ENCODE data around the gene PBX3. TPM values are rescaled to one million over a fixed set of nuclear protein-coding genes. Genes with fewer than 3 reads are reported as not detected.

PBX3 gene
- total and polyA plus RNA-seq, 10 of the 15 experiments (the other 5 are each of a cell fraction or from before 2014, with no cell fraction given), result 6.7 to 146 (median 22.2) TPM

DNA sequence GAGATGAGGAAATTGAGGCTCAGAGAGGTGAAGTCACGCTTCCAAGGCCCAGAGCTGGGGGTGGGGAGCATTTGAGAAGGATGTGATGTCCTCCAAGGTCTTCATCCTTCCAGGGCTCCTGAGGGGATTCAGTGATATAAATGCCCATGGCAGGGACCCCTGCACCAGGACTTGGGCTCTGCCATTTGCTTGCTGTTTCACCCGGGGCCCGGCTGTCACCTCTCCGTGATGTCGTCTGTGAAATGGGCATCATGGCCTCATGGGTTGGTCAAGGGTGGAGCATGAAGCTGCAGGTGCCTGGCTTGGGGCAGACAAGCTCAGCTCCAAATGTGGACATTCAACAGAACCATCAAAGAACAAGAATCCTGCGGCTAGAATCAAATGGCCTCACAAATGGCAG lies 253.1 kb downstream of the PBX3 start:
- in situ Hi-C loops (cut with MboI) (no loop called here), intact Hi-C loops (cut with micrococcal nuclease; ENCODE audit: unreplicated experiment) (no loop called here)
- no peak for FAIRE-seq
- ChIA-PET CTCF (no interaction called here), RAD21 (ENCODE audit: unreplicated experiment) (no interaction called here), SMC1A (ENCODE audit: uncharacterized antibody, unreplicated experiment) (no interaction called here), POLR2A (no interaction called here)
- H3K36me3 ChIP-seq (ENCODE audit: control insufficient read depth in 2 of 2, insufficient read depth in 2 of 2, low read length in 1 of 2), result no peaks in the 10 kb centered on the region
- no peak overlapping the region for H3K27ac ChIP-seq (ENCODE audit: control insufficient read depth, insufficient read depth)
- H3K79me2 ChIP-seq (ENCODE audit: control insufficient read depth, insufficient read depth, low read length), result no peaks in the 10 kb centered on the region
- no peak for TF ChIP-seq PAX8 (IDR thresholded peaks at IDR 0.05)
- TF ChIP-seq NR2C1 (IDR thresholded peaks at IDR 0.05), result no peak
- TF ChIP-seq ZZZ3 (IDR thresholded peaks at IDR 0.05; ENCODE audit: control insufficient read depth, insufficient read length, low read depth), result no peak
- TF ChIP-seq, protein P1, sequence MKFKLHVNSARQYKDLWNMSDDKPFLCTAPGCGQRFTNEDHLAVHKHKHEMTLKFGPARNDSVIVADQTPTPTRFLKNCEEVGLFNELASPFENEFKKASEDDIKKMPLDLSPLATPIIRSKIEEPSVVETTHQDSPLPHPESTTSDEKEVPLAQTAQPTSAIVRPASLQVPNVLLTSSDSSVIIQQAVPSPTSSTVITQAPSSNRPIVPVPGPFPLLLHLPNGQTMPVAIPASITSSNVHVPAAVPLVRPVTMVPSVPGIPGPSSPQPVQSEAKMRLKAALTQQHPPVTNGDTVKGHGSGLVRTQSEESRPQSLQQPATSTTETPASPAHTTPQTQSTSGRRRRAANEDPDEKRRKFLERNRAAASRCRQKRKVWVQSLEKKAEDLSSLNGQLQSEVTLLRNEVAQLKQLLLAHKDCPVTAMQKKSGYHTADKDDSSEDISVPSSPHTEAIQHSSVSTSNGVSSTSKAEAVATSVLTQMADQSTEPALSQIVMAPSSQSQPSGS (IDR thresholded peaks at IDR 0.05; ENCODE audit: low read length), result no peak
- TF ChIP-seq EP300 (IDR thresholded peaks at IDR 0.05; ENCODE audit: borderline replicate concordance in 1 of 2, control insufficient read depth in 1 of 2, low read depth in 2 of 2, low read length in 2 of 2), result no peak
- no peak for TF ChIP-seq NFXL1 (IDR thresholded peaks at IDR 0.05; ENCODE audit: borderline replicate concordance)
- WGBS (ENCODE audit: insufficient coverage, insufficient replicate concordance, low lambda C conversion rate, missing lambda C conversion rate), result 46% methylated on average over 6 of the region's 6 CpGs
- no peaks in the 10 kb centered on the region for H4K20me1 ChIP-seq (ENCODE audit: control insufficient read depth, insufficient read depth)
- no peak overlapping the region for H2AFZ ChIP-seq (ENCODE audit: control insufficient read depth, low read depth, low read length)
- no peak for ATAC-seq
- no peaks in the 10 kb centered on the region; a peak in 1 of 4 replicates for H3K27me3 ChIP-seq (replicated peaks in 1 of 2; ENCODE audit: control insufficient read depth in 2 of 2, insufficient read depth in 2 of 2, low read length in 1 of 2)
- H3K9ac ChIP-seq (ENCODE audit: control insufficient read depth, insufficient read depth, low read length), result no peak overlapping the region
- no peak for DNase-seq (ENCODE audit: low read depth, low spot score)
- H3K4me1 ChIP-seq (ENCODE audit: control insufficient read depth, insufficient read depth, low read length), result no peaks in the 10 kb centered on the region
- no peak overlapping the region for H3K4me2 ChIP-seq (ENCODE audit: control insufficient read depth, insufficient read depth)
- BruUV-seq (replicated peaks), result no TSS peak
- no peaks in the 10 kb centered on the region for H3K9me3 ChIP-seq (replicated peaks; ENCODE audit: control insufficient read depth, insufficient read depth, low read length)
- H3K4me3 ChIP-seq, result no peak overlapping the region
